ENCODE data around the gene KCNIP4.

Gene KCNIP4

GRCh38 chr4:21002976-21003375 is 945.6 kb downstream of the KCNIP4 start:
- no peak for TF ChIP-seq CTCF (IDR thresholded peaks at IDR 0.05)

- no peak for TF ChIP-seq CTCF (IDR thresholded peaks at IDR 0.05)
Measured at GRCh38 chr4:21002286-21002685, 946.3 kb downstream of the KCNIP4 start.

GRCh38 chr4:21001490-21001889 is 947.1 kb downstream of the KCNIP4 start:
- TF ChIP-seq CTCF (IDR thresholded peaks at IDR 0.05) = no peak

GRCh38 chr4:20997886-20998285 is 950.7 kb downstream of the KCNIP4 start:
- no peak for TF ChIP-seq CTCF (IDR thresholded peaks at IDR 0.05)

GRCh38 chr4:20995610-20996009 is 953.0 kb downstream of the KCNIP4 start:
- TF ChIP-seq CTCF (IDR thresholded peaks at IDR 0.05) = no peak

GRCh38 chr4:20995015-20995414 is 953.6 kb downstream of the KCNIP4 start:
- TF ChIP-seq CTCF (IDR thresholded peaks at IDR 0.05) = no peak

- TF ChIP-seq CTCF (IDR thresholded peaks at IDR 0.05) = no peak
Measured at GRCh38 chr4:20992002-20992401, 956.6 kb downstream of the KCNIP4 start.

GRCh38 chr4:20987191-20987590 is 961.4 kb downstream of the KCNIP4 start:
- no peak for TF ChIP-seq CTCF (IDR thresholded peaks at IDR 0.05)
